NCI-H2107 treated with DMSO at 0.1 percent for 48 hours (cell line): ENCODE results near the gene NMBR.
"Not testable (repeated sequence)": the region's sequence is repeated elsewhere in the genome, so short reads cannot be mapped to it uniquely, and the experiment has no call there.

Source experiments
- DNase-seq: peaks from one replicate; lab custom pipeline; 2025; ENCODE audit not compliant: unreplicated experiment; lab: John Stamatoyannopoulos, UW

Gene NMBR

DNA sequence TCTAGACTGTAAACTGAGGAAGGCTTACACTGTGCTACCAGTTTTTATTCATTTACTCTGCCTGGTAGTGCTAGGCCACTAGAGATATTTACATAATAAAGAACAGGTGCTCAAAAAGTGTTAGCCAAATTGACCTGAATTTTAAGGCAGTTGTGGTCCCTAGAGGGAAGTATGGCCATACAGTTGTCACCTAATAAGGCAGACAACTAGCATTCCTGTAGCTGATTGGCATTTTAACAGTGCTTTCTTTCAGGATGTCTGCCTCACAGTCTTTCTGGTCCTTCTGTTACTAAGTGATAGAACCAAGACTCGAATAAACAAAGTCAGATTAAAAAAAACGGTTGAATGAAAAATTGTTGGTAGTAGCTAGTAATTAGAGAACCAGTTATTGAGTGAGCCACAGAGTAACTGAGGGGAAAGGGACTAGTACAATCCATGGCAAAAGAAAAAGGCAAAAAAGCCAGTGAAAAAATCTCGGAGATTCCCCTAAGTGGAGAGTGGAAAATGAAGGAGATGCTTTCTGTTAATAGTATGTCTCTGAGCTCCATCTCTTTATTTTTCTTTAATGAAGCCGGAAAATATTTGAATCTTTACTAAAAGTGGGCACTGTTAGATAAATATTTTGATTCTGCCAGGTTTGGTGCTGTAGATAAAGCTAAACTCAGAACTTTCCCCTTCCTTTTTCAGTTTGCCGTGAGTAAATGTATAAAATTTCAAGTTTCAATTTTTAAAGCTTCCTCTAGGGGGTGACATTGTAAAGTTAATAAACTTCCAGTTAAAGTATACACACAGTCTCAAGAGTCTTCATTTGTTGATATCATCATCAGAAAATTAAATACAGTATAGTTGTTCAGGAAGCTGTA, 9.2 kb upstream of the NMBR start:
- DNase-seq, result no peak

DNA sequence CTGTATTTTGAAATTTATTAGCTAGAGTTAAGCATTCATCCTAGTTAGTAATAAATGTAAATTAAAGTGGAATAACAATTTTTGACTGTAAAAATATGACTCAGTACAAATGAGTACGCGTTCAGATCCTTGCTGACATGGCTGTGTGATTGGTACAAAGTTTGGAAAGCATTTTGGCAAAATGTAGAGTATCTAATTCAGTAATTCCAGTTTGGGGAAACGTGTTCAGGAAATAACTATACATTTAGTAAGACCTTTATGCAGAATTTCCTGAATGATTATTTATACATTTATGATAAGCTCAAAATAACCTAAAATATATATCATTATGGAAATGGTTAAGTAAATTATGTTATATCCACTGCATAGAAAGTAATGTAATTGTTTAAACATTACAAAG, 8.2 kb upstream of the NMBR start:
- no peak for DNase-seq

DNA sequence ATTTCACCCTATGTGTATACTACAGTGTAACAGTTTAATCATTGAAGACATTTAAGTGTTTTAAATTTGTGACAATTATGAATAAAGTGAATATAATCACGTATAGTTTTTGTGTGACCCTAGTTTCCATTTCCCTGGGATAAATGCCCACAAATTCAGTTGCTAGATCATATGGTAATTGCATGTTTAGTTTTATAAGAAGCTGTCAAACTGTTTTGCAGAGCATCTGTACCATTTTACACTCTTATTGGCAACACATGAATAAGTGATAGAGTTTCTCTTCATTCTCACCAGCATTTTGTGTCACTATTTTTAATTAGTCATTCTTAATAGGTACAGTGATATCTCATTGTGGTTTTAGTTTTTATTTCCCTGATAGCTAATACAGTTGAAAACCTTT, 7.4 kb upstream of the NMBR start:
- no peak for DNase-seq

DNA sequence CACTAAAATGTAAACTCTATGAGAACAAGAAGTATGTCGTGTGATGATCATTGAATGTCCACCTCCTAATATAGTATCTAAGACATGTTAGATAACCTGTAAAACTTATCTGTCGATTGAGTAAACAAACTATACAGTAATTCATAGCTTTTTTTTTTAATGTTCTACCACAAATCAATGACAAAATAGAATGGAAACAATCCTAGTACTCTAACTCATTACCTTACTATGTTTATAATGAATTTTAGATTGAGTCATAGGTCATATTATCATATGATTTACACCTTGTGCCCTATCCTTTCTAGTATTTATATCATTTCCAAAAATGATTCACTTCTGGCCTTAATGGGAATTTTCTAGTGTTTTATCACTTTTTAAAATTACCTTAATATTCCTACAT, 6.3 kb upstream of the NMBR start:
- DNase-seq, result no peak

DNA sequence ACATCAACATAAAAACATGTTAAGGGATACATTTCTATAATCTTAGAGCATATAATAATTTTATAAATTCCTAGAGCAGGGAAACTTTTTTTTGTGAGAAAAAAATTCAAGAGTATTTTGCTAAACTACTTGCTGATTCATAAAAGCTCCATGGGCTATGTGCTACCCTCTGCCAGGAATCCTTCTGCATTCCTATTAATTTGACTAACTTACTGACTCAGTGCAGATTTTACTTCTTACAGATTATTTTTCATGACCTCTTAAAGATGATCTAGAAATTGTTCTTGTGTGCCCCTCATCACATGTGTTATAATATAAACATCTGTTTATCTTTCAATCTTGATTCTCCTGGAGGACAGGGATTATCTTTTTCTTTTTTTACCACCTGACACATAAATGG, 5.8 kb upstream of the NMBR start:
- no peak for DNase-seq

DNA sequence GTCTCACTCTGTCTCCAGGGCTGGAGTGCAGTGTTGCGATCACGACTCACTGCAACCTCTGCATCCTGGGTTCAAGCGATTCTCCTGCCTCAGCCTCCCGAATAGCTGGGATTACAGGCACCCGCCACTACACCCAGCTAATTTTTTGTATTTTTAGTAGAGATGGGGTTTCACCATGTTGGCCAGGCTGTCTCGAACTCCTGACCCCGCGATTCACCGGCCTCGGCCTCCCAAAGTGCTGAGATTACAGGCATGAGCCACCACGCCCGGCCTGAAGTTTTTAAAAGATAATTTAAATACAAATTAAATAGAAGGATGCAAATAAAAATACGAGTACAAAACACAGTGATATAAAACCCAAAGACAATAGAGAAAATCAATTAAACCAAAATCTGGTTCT, 5.4 kb downstream of the NMBR start:
- not testable (repeated sequence) for DNase-seq

DNA sequence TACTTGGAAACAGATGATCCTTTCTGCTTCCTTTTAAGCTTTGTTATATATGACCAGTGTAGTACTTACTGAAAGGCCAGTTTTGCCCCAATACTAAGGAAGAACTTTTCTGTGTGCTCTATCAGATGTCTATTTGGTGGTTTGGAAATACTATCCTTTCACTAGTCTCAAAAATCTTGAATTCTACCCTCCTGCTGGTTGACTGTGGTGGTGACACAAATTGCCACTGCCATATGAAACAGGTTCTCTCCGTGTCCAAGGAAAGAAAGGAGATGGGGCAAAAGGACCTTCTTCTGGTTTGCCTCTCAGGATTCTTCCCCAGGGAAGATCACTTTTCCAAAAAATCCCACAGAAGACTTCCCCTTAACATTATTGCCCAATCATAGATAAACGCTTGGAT, 8.0 kb downstream of the NMBR start:
- no peak for DNase-seq

DNA sequence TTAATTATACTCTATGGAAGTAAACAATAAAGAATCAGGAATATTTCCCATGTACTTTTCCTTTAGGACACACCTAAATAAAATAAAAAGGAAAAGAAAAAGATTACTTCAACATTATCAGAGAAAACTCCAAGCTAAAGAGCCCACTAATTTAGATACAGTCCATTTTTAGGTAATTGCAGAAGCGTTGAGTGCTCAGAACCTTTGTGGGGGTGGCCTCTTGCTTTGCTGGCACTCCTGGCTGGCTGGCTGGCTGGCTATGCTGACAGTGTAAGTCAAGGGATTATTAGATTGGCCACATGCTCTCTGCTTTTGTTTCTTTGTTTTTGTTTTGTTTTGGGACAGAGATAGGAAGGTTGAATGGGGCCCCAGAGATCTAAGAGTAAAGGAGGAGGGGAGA, 14.3 kb downstream of the NMBR start, which contains the start of gene GJE1:
TSS of gene GJE1 (plus strand) at position 301 of the 400 bp plus-strand sequence. CDS start 234 bp downstream, outside the sequence.
- DNase-seq, result no peak

DNA sequence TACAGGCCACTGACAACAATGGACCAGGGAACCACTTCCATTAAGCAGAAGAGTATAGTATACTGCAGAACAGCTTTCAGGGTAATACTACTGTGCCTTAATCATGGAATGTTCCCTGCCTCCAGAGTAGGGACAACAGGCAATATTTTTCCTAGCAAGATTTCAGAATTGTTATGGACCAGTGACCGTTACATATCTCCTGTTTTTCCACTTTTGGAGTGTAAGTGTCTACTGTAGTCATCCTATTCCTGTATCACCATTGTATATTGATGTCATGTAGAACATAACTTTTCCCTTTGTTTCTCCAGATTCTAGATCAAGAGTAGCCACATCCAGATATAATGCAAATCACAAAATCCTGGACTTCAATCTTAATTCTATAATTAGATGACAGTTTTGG, 16.1 kb downstream of the NMBR start:
- no peak for DNase-seq

DNA sequence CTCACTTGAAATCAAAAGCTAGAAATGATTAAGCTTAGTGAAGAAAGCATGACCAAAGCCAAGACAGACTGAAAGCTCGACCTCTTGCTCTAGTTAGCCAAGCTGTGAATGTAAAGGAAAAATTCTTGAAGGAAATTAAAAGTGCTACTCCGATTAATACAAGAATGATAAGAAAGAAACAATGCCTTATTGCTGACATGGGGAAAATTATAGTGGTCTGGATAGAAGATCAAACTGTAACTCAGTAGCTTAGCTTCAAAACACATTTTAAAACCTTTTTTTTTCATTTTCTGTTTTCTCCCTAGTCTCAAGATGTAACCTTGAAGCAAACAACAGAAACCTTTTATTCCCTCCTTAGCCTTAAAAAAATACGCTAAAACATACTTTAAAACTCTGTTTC, 25.6 kb downstream of the NMBR start:
- no peak for DNase-seq

DNA sequence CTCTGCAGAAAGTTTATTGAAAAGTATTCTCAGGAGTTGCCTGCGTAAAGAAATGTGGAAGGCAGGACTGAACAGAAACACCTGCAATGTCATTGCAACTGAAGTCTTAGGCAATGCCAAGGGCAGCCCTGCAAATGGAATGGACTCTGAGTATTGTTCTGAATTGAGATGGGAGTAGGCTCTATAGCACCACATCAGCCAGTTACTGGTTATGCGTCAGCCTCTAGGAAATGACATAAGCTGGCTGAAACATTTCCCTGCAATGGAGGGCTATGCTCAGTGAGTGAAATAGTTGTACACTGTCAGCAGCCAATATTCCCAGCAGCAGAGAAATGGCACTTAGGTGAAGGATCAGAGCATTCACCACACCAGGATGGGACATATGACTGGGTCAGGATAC, 28.0 kb downstream of the NMBR start:
- no peak for DNase-seq

DNA sequence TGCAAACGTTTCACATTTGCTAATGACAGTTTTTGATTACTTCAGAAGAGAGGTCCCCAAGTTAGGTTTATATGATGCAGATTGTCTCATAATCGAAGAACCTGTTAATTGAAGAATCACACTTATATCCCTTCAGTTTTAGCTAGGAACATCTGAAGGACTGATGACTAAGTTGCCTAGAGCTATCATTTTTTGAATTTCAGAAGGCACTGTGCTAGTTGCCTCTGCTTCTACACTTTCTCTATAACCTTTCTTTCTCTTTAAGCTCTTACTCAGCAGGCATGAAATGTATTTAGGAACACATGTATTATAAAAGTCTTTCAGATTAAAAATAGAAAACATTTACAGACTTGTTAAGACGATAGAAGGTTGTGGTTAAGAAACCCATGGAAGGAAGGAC, 28.6 kb downstream of the NMBR start:
- no peak for DNase-seq

DNA sequence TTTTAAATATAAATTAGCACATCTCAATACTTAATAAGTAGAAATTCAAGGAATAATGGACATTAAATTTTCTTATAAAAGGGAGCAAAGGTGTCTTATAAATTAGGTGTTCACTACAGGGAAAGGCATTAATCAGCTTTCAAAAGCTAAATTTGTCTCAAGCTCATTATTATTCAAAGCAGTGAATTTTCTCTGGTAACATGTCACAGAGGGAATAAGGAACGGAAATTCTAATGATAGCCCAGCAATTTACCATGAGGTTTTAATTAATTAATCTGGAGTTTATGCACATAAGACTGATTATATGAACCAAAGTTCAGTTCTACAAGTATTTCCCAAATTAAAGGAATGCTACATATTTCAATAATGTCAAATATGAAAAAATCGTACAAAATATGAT, 29.6 kb downstream of the NMBR start:
- no peak for DNase-seq

DNA sequence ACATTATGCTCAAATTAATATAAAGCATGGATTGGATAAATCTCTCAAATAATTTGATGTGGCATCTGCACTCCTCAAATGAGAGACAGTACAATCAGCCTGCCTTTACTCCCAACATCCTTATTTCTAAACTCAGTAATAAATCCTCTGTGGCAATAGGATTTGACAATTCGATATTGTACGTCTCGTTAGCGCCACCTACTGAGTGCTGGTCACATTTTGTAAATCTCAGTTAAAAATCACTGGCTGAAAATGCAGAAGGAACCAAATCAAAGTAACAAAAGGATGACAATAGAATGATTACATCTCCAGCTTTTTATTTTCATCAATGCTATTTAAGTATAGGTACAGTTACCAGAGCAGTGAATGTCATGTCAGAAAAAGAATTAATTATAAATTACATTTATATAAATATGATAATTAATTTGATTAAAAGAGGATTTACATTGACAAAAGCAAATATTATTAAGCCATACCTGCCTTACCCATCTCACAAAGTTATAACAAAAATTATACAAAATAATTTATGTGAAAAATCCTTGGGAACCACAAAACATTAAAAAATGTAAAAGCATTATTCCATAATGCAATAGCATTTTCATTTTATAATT, 34.4 kb downstream of the NMBR start:
- peak; percentile 44 for DNase-seq

DNA sequence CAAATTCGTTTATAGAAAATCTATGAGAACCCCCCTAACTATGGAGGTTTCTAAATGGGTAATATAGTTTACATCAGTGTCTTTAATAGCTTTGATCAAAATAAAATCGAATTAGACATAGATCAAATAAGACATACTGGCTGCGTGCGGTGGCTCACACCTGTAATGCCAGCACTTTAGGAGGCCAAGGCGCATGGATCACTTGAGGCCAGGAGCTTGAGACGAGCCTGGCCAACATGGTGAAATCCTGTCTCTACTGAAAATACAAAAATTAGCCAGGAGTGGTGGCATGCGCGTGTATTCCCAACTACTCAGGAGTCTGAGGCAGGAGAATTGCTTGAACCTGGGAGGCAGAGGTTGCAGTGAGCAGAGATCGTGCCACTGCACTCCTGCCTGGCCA, 36.1 kb downstream of the NMBR start:
- DNase-seq, result not testable (repeated sequence)

DNA sequence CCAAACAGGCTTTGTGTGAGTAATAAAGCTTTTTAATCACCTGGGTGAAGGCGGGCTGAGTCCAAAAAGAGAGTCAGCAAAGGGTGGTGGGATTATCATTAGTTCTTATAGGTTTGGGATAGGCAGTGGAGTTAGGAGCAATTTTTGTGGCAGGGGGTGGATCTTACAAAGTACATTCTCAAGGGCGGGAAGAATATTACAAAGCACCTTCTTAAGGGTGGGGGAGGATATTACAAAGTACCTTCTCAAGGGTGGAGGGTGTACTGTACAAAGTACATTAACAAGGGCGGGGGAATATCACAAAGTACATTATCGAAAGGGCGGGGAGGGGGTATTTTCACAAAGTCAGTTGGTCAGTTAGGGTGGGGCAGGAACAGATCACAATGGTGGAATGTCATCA, 42.1 kb downstream of the NMBR start:
- DNase-seq, result not testable (repeated sequence)

DNA sequence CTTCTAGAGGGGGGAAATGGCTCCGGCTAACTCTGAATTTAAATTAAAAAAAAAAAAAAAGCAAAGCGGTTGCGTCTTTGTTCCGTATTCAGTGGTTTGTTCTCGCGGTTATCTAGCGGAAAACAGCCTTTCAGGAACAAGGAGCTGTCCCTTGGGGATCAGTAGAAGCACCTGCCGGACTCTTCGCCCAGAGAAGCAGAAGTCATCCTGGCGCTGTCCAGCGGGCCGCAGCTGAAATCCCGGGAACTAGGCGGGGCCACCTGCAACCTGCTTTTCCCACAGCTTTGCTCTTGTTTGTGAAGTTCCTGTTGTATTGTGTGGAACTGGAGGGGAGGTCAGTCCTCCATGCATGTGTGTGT, 58.1 kb downstream of the NMBR start:
- DNase-seq, result no peak

DNA sequence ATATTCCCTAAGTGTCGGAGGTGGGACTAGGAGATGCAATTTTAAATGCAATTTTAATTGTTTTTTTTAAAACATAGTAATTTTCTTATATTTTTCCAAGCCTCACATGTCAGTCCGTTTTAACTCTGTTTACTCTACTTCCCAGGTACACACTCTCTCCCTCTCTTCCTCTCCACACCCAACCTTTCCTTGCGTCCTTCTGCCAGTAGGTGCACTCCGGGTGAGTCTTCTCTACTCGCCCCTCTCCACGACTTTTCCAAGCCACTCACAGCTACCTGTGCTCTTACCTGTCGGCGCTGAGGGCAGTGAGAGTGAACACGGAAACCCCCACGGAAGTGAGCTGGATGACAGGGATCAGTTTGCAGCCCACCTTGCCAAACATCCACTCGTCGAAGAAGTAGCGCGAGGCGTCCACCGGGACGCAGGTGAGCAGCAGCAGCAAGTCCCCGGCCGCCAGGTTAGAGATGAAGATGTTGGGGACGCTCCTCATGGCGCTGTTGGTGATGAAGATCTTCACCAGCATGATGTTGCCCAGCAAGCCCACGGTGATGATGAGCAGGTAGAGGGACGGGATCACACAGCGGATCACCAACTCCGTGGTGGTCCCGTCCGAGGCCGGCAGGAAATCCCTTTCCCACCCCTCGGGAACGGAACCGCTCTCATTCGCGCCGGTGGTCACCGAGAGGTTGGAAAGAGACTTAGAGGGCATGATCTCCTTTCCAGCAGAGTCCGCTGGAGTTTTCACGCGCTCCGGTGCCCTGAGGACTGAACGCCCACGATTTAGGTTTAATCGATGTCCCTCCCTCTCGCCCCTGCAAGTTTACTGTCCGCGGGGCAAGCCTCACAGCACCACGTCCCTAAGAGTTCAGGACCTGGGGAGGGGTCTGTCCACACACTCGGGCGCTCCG, 58.7 kb downstream of the NMBR start:
- DNase-seq, result no peak

DNA sequence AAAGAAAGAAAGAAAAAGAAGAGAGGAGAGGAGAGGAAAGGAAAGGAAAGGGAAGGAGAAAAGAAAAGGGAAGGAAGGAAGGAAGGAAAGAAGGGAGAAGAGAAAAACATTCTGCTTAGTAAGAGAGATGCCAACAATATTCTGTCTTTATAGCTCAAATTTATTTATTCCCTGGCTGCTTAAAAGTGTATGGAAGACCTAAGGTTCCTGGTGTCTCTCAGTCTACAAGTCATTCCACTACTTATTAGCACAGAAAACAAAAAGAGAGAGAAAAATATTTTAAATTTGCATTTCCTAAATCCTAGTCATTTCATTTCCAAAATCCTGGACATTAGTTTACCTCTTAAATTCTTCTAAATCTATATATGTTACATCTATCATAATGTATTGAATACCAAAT, 67.8 kb downstream of the NMBR start:
- DNase-seq, result no peak

DNA sequence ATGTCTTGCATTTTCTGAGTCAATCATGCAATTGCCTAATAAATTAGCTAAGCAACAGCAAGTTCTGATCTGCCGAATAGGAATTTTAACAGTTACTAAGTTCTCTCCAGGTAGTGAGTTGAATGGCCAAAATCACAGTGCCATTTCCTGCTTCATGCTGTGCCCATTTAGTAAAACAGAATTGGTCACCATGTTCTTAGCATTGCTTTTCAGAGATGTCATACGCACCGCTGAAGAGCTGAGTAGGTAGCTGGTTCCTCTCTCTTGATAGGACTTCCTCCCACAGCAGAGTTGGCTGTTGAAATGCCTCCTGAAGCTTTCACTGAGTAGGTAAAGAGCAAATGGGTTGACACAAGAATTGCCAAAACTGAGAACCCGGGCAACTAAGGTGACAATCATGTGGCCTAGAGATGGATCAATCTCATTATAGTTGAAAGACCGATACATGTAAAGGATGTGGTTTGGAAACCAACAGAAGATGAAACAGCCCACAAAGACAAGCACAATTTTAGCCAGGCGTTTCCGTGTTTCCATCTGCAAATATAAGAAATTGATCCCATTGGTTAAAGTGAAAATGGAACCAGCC, 71.3 kb downstream of the NMBR start:
- no peak for DNase-seq

DNA sequence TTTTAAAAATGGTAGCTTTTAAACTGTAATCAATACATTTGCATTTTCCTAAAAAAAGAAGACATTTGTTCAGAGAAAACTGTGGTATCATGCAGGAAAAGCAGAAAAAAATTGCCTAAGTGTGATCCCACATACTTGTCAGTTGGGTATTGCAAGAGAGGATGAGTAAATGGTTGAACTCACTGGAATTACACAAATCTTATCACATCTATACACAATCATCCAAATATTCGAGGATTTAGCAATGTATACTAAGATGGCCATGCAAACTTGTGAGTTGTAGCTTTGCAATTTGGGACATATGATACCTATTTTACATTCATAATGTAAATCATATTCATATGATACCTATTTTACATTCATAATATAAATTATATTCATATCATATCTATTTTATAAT, 72.4 kb downstream of the NMBR start:
- DNase-seq, result no peak
